ENCODE results near the gene FHOD3.

The FHOD3 gene

DNA sequence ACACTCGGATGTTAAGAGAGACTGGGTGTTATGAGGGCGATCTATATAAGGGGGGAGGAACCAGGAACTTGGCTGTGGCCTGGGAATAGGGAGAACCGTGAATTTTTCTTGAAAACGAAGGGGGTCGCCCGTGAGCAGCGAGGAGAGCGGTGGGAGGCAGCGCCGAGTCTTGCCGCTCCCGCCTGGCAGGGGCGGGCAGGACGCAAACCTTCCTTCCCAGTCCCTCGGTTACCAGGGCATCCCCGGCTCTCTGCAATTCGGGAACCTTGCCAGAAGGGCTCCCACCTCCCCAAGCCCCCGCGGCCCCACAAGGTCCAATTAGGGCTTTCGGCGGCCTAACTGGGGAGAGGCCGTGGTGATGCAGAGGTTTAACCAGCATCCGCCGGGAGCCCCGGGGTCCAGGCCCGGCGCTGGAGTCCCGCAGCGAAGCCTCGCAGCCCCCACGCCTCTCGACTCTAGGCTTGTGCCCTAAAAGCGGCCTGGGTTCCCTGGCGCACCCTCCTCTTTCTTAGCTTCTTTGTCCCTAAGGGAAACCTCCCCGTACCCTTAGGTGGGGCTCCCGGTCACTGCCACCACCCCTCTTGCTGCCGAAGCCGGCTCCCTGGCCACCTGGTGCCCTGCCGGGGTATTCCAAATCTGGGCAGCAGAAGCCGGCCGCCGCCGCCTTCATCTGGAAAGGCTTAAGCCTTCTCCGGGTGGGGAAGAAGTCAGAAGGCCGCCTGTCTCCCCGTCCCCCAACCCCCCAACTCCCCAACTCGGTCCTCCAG, 680 bp upstream of the FHOD3 start:
- DNase-seq = peak; percentile 90

GRCh38 chr18:36298126-36298741, 721 bp downstream of the FHOD3 start:
- peak; percentile 47 for DNase-seq

DNA sequence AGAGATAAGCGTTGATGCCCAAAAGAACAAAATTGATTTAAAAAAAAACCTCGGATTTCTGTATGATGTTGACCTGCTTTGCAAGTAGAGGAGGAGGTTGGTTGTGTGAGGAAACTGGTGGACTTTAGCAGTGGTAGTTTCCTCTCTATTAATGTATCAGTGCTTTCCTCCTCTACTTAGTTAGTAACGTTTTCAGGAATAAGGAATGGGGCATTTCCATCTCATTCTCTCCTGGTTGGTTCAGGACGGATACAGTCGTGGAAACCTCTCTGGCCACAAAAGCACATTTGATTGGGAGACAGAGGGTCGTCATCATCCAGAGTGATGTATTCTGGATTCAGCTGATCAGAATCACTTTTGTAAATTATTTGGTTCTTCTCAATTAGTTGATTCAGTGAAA, 1.5 kb downstream of the FHOD3 start:
- DNase-seq = no peak

DNA sequence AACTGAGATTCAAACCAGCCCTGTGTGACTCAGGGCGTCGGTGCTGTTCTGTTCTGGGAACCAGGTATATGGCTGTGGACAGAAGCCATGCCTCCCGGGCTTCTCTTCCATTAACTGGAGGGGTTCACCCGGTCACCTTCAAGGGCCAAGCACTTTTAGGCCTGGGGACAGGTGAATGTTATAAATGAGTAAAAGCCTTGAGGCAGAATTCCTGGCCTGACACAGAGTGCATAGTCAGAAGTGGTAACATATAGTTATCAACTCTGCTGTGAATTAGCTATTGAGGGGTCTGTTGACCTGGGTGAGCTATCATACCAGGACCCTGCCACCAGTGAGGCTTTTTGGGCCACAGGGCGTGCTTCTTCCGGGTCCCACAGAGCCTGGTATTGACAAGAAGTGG, 2.7 kb downstream of the FHOD3 start:
- no peak for DNase-seq

DNA sequence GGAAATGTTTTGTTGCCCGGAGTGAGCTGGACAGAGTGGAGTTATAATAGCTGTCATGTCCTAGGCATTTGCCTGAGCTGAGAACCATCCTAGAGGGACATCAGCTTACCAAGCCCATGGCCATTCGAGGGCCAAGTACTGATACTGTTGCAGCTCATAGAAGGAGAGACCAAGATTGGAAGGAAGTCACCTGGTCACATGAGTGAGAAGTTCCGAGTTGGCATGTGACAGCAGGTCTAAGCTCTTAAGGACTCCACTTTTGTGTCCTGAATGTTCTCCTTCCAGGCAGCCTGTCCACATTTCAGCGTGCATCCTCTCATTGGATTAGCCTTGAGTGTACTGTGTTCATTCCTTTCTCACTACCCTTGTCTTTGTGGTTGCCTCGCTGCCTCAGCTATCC, 4.4 kb downstream of the FHOD3 start:
- DNase-seq = no peak

- DNase-seq = no peak
Observed at GRCh38 chr18:36302676-36303075, 5.2 kb downstream of the FHOD3 start.

- no peak for DNase-seq
Observed at GRCh38 chr18:36303211-36303844, 5.8 kb downstream of the FHOD3 start.

DNA sequence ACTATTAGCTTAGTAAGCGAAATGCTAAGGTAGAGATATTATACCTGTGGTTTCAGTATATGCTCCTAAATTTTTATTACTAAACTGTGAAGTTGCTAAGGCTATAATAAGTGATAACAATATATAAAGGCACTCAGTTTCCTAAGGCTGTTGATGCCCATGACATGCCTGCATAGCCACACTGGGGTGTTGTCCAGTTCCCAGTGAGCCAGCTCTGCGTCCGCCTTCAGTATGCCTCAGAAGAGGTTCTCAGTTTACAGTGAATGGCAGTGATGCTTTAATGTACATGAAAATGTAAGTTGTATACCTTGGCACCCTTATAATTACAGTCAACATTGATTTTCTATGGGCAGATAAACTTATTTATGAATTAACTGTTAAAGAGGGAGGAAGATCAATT, 7.2 kb downstream of the FHOD3 start:
- no peak for DNase-seq

DNA sequence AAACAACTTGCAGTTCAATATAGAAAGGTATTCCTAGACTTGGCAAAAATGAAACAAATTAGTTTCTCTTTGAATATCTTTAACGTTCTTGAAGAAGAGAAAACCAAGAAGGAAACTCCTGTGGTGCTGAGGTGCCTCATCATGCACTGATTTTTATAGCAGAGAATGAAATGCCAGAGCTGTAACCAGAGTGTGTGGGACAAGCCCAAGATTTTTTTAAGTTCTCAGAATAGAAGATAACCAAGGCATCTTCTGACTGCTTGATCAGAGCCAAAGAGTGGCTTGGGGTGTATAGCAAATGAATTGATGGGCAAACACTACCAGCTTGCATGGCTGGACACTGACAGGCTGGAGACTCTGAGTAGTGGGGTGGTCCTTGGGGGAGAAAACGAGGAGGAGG, 7.9 kb downstream of the FHOD3 start:
- no peak for DNase-seq

- no peak for DNase-seq
Observed at GRCh38 chr18:36307513-36307912, 10.0 kb downstream of the FHOD3 start.

GRCh38 chr18:36308711-36309435, 11.4 kb downstream of the FHOD3 start:
- no peak for DNase-seq

- DNase-seq = no peak
Observed at GRCh38 chr18:36309436-36310391, 12.2 kb downstream of the FHOD3 start.

- DNase-seq = no peak
Observed at GRCh38 chr18:36311026-36311570, 13.6 kb downstream of the FHOD3 start.

DNA sequence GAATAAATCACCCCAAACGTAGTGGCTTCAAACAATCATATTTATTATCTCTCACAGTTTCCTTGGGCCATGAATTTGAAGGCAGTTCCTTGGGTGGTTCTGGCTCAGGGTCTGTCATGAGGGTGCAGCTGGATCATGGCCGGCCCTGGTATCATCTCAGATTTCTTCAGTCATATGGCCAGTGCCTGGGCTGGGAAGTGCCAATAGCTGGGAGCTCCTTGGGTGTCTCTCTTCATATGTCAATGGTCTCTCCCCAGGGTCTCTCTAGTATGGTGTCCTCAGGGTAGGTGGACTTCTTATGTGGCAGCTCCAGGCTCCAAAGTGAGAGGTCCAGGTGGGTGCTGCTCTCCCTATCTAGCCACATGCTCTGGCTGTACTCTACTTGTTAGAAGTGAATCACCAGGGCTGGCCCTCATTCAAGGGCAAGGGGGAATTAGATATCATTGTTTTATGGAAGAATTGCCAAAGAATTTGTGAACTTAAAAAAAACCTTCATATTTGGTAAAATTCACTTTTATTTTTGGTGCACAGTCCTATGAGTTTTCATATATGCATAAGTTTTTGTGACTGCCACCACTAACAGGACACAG, 15.4 kb downstream of the FHOD3 start:
- DNase-seq = no peak

DNA sequence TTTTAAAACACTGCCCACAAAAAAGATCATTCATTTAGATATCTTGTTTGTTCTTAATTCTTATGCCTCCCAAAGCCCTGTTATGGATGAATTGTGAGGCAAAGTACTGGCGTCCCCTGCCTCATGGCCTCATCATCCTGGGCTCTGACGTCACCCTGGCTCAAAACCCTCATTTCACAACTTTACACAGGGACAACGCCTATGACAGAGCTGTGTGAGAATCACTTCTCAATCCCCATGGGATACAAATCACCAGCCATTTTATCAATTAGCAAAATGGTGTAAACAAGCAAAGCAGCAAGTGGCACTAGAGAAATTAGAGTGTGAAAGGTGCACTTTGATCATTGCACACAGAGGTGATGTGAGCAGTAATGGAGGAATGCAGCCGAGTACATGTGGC, 16.6 kb downstream of the FHOD3 start:
- DNase-seq = no peak

- no peak for DNase-seq
Observed at GRCh38 chr18:36314754-36315153, 17.2 kb downstream of the FHOD3 start.

- DNase-seq = no peak
Observed at GRCh38 chr18:36315736-36316135, 18.2 kb downstream of the FHOD3 start.

- no peak for DNase-seq
Observed at GRCh38 chr18:36316246-36316645, 18.7 kb downstream of the FHOD3 start.

- no peak for DNase-seq
Observed at GRCh38 chr18:36321658-36322407, 24.3 kb downstream of the FHOD3 start.

- no peak for DNase-seq
Observed at GRCh38 chr18:36322408-36322728, 24.9 kb downstream of the FHOD3 start.

GRCh38 chr18:36322734-36323133, 25.2 kb downstream of the FHOD3 start:
- DNase-seq = no peak

Data from NCI-H1092 treated with DMSO at 0.1 percent for 48 hours (cell line).